ENCODE measurements around the gene STING1.
"Not testable (repeated sequence)": the region's sequence is repeated elsewhere in the genome, so short reads cannot be mapped to it uniquely, and the experiment has no call there.

DNA sequence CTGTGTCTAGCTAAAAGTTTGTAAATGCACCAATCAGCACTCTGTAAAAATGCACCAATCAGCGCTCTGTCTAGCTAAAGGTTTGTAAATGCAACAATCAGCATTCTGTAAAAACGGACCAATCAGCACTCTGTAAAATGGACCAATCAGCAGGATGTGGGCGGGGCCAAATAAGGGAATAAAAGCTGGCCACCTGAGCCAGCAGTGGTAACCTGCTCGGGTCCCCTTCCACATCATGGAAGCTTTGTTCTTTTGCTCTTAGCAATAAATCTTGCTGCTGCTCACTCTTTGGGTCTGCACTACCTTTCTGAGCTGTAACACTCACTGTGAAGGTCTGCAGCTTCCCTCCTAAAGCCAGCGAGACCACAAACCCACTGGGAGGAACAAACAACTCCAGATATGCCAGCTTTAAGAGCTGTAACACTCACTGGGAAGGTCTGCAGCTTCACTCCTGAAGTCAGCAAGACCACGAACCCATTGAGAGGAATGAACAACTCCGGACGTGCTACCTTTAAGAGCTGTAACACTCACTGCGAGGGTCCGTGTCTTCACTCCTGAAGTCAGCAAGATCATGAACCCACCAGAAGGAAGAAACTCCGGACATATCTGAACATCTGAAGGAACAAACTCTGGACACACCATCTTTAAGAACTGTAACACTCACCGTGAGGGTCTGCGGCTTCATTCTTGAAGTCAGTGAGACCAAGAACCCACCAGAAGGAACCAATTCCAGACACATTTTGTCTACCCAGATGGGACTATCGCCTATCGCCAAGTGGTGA lies 20.7 kb upstream of the STING1 start:
- TF ChIP-seq, protein P1, sequence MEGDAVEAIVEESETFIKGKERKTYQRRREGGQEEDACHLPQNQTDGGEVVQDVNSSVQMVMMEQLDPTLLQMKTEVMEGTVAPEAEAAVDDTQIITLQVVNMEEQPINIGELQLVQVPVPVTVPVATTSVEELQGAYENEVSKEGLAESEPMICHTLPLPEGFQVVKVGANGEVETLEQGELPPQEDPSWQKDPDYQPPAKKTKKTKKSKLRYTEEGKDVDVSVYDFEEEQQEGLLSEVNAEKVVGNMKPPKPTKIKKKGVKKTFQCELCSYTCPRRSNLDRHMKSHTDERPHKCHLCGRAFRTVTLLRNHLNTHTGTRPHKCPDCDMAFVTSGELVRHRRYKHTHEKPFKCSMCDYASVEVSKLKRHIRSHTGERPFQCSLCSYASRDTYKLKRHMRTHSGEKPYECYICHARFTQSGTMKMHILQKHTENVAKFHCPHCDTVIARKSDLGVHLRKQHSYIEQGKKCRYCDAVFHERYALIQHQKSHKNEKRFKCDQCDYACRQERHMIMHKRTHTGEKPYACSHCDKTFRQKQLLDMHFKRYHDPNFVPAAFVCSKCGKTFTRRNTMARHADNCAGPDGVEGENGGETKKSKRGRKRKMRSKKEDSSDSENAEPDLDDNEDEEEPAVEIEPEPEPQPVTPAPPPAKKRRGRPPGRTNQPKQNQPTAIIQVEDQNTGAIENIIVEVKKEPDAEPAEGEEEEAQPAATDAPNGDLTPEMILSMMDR (IDR thresholded peaks at IDR 0.05), result not testable (repeated sequence)
- TF ChIP-seq EZH2 (IDR thresholded peaks at IDR 0.05; ENCODE audit: borderline replicate concordance, insufficient read depth, low read depth, low read length, poor library complexity, severe bottlenecking), result not testable (repeated sequence)

All from B cell (primary cell).